ENCODE data around the gene COA1.
"Not testable (repeated sequence)": the region's sequence is repeated elsewhere in the genome, so short reads cannot be mapped to it uniquely, and the experiment has no call there.

The COA1 gene

GRCh38 chr7:43758029-43758821 is 28.9 kb upstream of the COA1 start, which contains the start of gene BLVRA:
TSS of gene BLVRA (plus strand) at chr7:43758680. CDS start at chr7:43771159, 12,479 bp downstream.
- DNase-seq (ENCODE audit: low spot score): peak; percentile 91

GRCh38 chr7:43757073-43757720 is 27.9 kb upstream of the COA1 start:
- DNase-seq (ENCODE audit: low spot score): no peak

- peak; percentile 86 for DNase-seq (ENCODE audit: low spot score)
Measured at GRCh38 chr7:43756368-43757072, 27.2 kb upstream of the COA1 start.

GRCh38 chr7:43754596-43754995 is 25.3 kb upstream of the COA1 start:
- DNase-seq (ENCODE audit: low spot score): no peak

- DNase-seq (ENCODE audit: low spot score): no peak
Measured at GRCh38 chr7:43753843-43754242, 24.5 kb upstream of the COA1 start.

GRCh38 chr7:43753271-43753810 is 24.0 kb upstream of the COA1 start:
- no peak for DNase-seq (ENCODE audit: low spot score)

- no peak for DNase-seq (ENCODE audit: low spot score)
Measured at GRCh38 chr7:43752411-43752810, 23.1 kb upstream of the COA1 start.

GRCh38 chr7:43750016-43750887 is 20.9 kb upstream of the COA1 start:
- peak; percentile 53 for DNase-seq (ENCODE audit: low spot score)

- no peak for DNase-seq (ENCODE audit: low spot score)
Measured at GRCh38 chr7:43749383-43749940, 20.1 kb upstream of the COA1 start.

GRCh38 chr7:43747328-43748105 is 18.2 kb upstream of the COA1 start:
- no peak for DNase-seq (ENCODE audit: low spot score)

GRCh38 chr7:43742692-43743091 is 13.4 kb upstream of the COA1 start:
- no peak for DNase-seq (ENCODE audit: low spot score)

- no peak for DNase-seq (ENCODE audit: low spot score)
Measured at GRCh38 chr7:43737467-43738127, 8.3 kb upstream of the COA1 start.

- no peak for DNase-seq (ENCODE audit: low spot score)
Measured at GRCh38 chr7:43735802-43736603, 6.7 kb upstream of the COA1 start.

- no peak for DNase-seq (ENCODE audit: low spot score)
Measured at GRCh38 chr7:43735403-43735801, 6.1 kb upstream of the COA1 start.

- not testable (repeated sequence) for DNase-seq (ENCODE audit: low spot score)
Measured at GRCh38 chr7:43734575-43735332, 5.4 kb upstream of the COA1 start.

GRCh38 chr7:43731494-43731893 is 2.2 kb upstream of the COA1 start:
- DNase-seq (ENCODE audit: low spot score): not testable (repeated sequence)

GRCh38 chr7:43729924-43730248 is 563 bp upstream of the COA1 start:
- DNase-seq (ENCODE audit: low spot score): no peak

GRCh38 chr7:43727494-43727893 is 1.8 kb downstream of the COA1 start:
- DNase-seq (ENCODE audit: low spot score): no peak
